HG03378 (cell line): ENCODE results near the gene MDN1.

Source experiments
- ATAC-seq: cut with Tn5 transposase; IDR thresholded peaks from one replicate; pipeline ENCODE4 v1.9.1; 2021; ENCODE audit warnings: mild to moderate bottlenecking, moderate library complexity; ENCODE audit not compliant: unreplicated experiment

MDN1 gene

DNA sequence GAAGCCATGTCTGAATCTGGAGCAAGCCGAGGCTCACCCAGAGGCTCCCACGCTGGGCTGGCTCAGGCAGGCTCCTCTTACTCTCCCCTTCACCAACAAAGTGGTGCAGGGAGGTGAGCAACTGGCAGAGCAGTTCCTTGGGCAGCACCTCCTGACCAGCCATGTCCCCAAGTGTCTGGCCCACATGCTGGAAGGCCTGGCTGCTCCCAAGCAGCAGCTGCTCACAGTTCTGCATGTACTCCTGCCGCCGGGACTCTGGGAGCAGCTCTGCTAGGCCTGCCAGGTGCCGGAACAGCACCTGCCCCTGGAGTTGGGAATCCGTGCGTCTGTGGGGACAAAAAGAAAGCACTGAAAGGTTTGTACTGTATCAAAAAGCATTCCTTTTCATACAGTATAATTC lies 123.9 kb downstream of the MDN1 start:
- ATAC-seq = no peak

GRCh38 chr6:89694428-89694827 lies 125.2 kb downstream of the MDN1 start:
- no peak for ATAC-seq

- no peak for ATAC-seq
Measured at GRCh38 chr6:89693207-89693606, 126.4 kb downstream of the MDN1 start.

- no peak for ATAC-seq
Measured at GRCh38 chr6:89692256-89692655, 127.3 kb downstream of the MDN1 start.

DNA sequence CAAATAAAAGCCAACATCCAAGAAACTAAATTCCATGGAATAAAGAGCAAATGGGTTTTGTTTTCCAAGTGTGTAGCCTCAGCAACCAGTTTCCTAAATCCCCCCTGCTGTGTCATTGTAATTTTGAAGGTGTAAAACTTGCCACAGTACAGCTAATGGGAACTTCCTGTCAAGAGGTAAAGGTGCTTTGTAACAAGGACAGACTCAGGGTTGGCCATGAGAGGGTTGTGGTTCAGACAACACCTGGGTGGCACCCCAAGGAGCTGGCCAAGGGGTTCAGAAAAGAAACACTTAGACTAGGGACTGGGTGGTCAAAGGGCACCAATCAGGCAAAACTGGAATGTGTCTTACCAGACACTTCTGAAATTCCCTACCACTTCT lies 128.7 kb downstream of the MDN1 start:
- no peak for ATAC-seq

DNA sequence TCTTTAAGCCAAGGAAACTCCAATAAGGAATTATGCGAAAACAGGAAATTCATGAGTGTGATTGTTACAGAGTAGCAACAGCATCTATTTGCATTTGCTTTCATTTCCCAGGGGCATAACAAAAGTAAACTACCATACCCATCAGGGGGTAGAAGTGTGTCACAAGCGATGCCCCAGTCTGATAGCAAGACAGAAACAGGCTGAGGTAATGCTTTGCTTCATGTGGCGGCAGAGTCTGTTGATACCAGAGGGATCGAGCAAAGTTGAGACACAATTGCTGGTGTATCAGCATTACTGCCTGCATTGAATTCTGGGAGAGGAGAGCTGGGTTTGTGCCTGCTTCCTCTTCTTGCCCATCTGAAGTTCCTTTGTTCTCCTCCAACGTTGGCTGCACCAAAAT lies 129.9 kb downstream of the MDN1 start:
- ATAC-seq = no peak

- ATAC-seq = no peak
Measured at GRCh38 chr6:89688328-89688727, 131.3 kb downstream of the MDN1 start.

DNA sequence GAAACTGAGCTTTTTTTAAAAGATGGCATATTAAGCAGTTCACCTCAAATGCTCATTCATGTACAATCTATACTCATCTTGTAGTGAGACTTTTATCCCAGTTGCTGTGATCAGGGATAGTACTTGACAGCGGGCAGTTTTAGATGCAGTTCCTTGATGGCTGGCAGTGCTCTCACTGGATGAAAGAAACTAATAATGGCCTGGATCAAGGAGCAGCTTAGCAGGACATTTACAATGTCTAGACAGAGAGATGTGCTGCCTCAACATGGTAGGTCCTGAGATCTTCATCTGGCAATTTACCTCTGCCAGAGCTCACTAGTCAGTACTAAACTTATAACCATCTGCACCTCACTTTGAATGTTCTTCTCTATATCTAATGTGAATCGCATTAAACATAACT lies 134.3 kb downstream of the MDN1 start:
- no peak for ATAC-seq

DNA sequence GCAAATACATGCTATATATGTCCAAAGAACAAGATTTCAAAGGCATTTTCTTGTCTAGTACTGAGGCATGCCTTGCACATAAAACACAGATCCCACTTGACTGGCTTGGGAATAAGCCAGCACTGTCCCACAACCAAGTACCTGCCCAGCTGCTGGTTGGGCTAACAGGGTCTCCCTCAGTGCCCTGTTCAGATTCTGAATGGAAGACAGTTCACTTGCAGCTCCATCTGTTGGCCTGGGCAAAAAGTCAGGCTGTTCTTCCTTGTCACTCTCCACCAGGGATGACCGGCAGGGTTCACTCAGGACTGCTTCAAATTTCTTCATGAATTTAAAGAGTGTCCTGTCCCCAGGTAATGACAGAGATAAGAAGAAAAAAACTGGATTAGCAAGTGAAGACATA lies 136.6 kb downstream of the MDN1 start:
- ATAC-seq = no peak

- ATAC-seq = no peak
Measured at GRCh38 chr6:89681983-89682564, 137.5 kb downstream of the MDN1 start.

DNA sequence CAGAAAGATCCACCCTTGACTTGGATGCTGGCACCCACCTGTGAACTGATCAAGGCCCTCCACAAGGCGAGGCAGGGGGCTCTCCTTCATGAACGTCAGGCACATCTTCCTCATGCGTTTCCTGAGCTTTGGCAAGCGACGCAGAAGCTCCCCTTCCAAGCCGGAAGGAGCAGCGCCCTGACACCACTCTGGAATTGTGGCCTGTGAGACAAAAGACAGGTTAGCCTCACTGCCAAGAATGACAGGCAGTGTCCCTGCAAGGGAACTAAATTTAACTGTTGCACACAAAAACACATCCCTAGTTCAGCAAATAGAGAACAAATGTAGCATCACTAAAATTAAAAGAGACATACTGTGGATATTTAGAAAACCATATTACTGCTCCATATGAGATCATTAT lies 139.0 kb downstream of the MDN1 start:
- ATAC-seq = no peak

- no peak for ATAC-seq
Measured at GRCh38 chr6:89680150-89680549, 139.4 kb downstream of the MDN1 start.

DNA sequence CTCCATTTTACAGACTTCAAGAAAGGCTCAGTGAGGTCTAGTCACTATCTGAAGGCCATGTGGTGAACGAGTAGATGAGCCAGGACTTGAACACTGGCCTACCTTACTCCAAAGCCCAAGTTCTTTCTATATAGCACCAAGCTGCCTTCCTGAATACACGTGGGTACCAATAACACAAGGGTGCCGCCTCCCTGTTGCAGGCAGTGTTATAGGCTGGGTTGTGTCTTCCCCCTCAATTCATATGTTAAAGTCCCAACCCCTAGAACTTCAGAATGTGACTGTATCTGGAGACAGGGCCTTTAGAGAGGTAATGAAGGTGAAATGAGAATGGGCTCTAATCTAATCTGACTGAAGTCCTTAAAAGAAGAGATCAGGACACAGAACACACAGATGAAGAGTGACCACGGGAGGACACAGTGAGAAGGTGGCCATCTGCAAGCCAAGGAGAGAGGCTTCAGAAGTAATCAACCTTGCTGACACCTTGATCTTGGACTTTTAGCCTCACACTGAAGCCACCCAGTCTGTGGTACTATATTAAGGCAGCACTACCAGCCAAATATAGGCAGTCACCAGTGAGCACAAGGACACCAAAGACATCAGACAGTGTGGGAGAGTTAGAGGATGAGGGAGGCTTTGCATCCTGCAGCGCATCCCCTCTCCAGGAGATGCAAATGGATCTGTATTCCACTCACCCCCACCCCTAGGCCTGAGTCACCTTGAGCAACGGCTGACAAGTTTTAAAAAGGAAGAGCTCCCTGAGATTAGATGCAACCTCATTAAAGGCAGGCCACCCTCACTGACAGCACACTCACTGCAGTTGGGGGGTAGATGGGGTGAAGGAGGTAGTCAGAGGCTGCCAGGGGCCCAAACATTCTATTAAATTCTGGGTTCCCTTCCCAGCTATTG lies 140.1 kb downstream of the MDN1 start:
- no peak for ATAC-seq

GRCh38 chr6:89678531-89678930 lies 141.1 kb downstream of the MDN1 start:
- ATAC-seq = no peak

GRCh38 chr6:89675949-89676748 lies 143.4 kb downstream of the MDN1 start:
- ATAC-seq = no peak

GRCh38 chr6:89670935-89671565 lies 148.5 kb downstream of the MDN1 start:
- ATAC-seq = no peak

- ATAC-seq = no peak
Measured at GRCh38 chr6:89669002-89669401, 150.6 kb downstream of the MDN1 start.

DNA sequence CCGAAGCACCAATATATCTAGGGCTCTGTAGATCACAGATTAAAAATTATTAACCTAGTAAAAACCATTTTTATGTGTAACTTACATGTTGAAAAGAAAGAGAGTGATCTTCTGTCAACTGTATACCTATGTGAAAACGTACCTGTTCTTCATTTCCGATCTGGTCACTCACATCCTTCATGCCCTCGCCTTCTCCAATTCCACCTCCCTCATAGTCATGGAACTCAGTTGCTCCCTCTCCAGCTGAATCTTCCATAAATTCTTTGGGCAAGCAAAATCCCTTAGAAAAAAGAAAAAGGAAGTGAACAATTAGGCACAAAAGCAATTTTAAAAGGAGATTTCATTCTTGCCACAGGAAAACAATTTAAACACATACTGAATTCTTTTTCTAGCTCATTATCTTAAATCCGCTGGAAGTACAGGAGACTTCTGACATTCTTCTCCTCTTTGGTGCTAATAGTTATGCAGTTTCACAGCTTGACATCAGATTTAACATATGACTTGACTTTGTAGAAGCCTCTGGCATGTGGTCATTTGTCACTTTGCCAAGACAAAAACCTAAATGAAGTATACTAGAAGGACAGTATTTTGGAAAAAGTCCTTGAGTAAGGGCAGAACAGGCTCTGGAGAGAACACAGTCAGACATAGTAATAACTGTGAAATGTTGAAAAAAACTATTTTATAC lies 151.6 kb downstream of the MDN1 start:
- ATAC-seq = no peak

- ATAC-seq = no peak
Measured at GRCh38 chr6:89662659-89663223, 156.9 kb downstream of the MDN1 start.

GRCh38 chr6:89661559-89661958 lies 158.0 kb downstream of the MDN1 start:
- ATAC-seq = no peak
